OCI-LY1 (cell line): ENCODE data around the gene HOXA4.
A peak's percentile ranks its signal among the peaks of the same experiment; 100 is the strongest.

ENCODE experiments used
- H2AFZ ChIP-seq: fragments of 200-600 bp; sonication (generic), shearing (Covaris generic); 2 replicates; pipeline ENCODE4 v1.6.0; 2014; ENCODE audit warnings: antibody characterized with exemption, mild to moderate bottlenecking, low read length
- H3F3A ChIP-seq: fragments of 200-600 bp; sonication (generic), shearing (Covaris generic); 2 replicates; pipeline ENCODE4 v1.6.0; 2014; ENCODE audit warnings: mild to moderate bottlenecking, antibody characterized with exemption, low read length, moderate library complexity; ENCODE audit not compliant: insufficient read depth
- H3K27ac ChIP-seq: fragments of 200-600 bp; sonication (generic); 2 replicates; pipeline ENCODE4 v1.5.1; 2014; ENCODE audit warnings: low read length, mixed run types, mild to moderate bottlenecking, low read depth; ENCODE audit not compliant: poor library complexity, severe bottlenecking
- H3K27me3 ChIP-seq: fragments of 200-600 bp; sonication (generic); 2 replicates; pipeline ENCODE4 v1.6.0; 2014; ENCODE audit warnings: antibody characterized with exemption, mild to moderate bottlenecking, low read length, moderate library complexity; ENCODE audit not compliant: insufficient read depth
- H3K36me3 ChIP-seq: fragments of 200-600 bp; sonication (generic); 2 replicates; pipeline ENCODE4 v1.6.1; 2014; ENCODE audit warnings: mild to moderate bottlenecking, antibody characterized with exemption, low read length, moderate library complexity, mixed read lengths; ENCODE audit not compliant: insufficient read depth
- H3K4me1 ChIP-seq: fragments of 200-600 bp; sonication (generic); 2 replicates; pipeline ENCODE4 v1.5.1; 2014; ENCODE audit warnings: mild to moderate bottlenecking, low read length, moderate library complexity; ENCODE audit not compliant: insufficient read depth, severe bottlenecking
- H3K4me2 ChIP-seq: fragments of 200-600 bp; sonication (generic), shearing (Covaris generic); 2 replicates; pipeline ENCODE4 v1.6.1; 2014; ENCODE audit warnings: low read length
- H3K4me3 ChIP-seq: fragments of 200-600 bp; sonication (generic); 2 replicates; pipeline ENCODE4 v1.5.1; 2014; ENCODE audit warnings: low read length, low read depth, mild to moderate bottlenecking, mixed read lengths; ENCODE audit not compliant: poor library complexity, severe bottlenecking
- H3K79me2 ChIP-seq: fragments of 200-600 bp; shearing (Covaris generic); 2 replicates; pipeline ENCODE4 v1.6.1; 2016; ENCODE audit warnings: mixed run types, low read length, mixed read lengths; ENCODE audit not compliant: insufficient read depth
- H3K9ac ChIP-seq: fragments of 200-600 bp; sonication (generic), shearing (Covaris generic); 2 replicates; pipeline ENCODE4 v1.6.1; 2014; ENCODE audit warnings: mild to moderate bottlenecking, low read length, mixed read lengths
- H3K9me2 ChIP-seq: fragments of 200-600 bp; sonication (generic), shearing (Covaris generic); 2 replicates; pipeline ENCODE4 v1.6.1; 2014; ENCODE audit warnings: low read depth, mild to moderate bottlenecking, low read length, mixed read lengths
- H3K9me3 ChIP-seq: fragments of 200-600 bp; shearing (Covaris generic); 2 replicates; pipeline ENCODE4 v1.6.1; 2014; ENCODE audit warnings: low read length, mixed read lengths
- H4K20me1 ChIP-seq: fragments of 200-600 bp; sonication (generic), shearing (Covaris generic); 2 replicates; pipeline ENCODE4 v1.6.0; 2016; ENCODE audit warnings: mild to moderate bottlenecking, low read length; ENCODE audit not compliant: insufficient read depth
- EZH2 ChIP-seq: fragments of 200-600 bp; sonication (generic), shearing (Covaris generic); IDR thresholded peaks from 2 replicates; pipeline ENCODE4 v1.8.0; 2017; ENCODE audit warnings: borderline replicate concordance, mixed run types, mild to moderate bottlenecking, antibody characterized with exemption, low read length, moderate library complexity, mixed read lengths
- TF ChIP-seq, protein P1 (sequence below): fragments of 200-600 bp; sonication (generic), shearing (Covaris generic); IDR thresholded peaks from 2 replicates; pipeline ENCODE4 v1.5.1; 2017; ENCODE audit warnings: mild to moderate bottlenecking, antibody characterized with exemption, low read length, moderate library complexity, mixed read lengths

HOXA4 gene

DNA sequence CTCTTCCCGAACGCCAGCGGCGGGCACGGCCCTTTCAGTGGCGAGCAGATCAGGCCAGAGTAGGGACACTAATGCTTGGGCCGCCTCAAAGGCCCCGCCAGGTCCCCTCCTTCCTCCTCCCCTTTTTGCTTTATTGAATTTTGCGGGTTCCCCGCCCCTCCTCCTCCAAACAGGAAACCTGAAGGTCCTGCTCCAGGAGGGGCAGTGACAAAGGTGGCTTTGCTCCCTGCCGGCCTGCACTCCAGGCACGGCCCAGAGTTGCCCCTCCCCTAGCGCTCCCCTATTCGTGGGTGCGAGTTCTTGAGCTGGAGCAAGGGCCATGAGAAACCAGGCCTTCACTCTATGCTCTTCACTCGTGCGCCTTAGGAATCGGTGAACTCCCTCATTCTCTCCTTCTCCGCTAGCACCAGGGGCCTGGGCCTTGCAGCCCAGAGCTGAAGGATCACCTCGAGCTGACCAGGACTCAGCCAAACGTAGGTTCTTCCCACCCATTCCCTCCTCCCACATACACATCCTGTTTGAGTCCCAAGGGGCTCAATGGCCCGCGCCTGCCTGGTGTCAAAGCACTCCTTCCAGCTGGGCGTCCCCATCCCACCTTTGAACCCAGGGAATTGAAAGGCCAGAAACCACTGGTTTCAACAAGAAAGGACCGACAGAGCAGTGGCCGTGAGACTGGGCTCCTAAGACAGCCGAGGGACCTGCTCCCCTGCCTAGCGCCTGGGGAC is 17.6 kb upstream of the HOXA4 start:
- no peaks in the 10 kb centered on the region for H3K9me2 ChIP-seq
- no peak overlapping the region for H2AFZ ChIP-seq
- peak overlapping the region; percentile 58 for H3K4me3 ChIP-seq
- no peaks in the 10 kb centered on the region for H3F3A ChIP-seq
- H3K9me3 ChIP-seq: no peaks in the 10 kb centered on the region
- H3K27ac ChIP-seq: no peak overlapping the region
- no peaks in the 10 kb centered on the region for H4K20me1 ChIP-seq
- peak overlapping the region; percentile 91 for H3K4me2 ChIP-seq
- H3K9ac ChIP-seq: peak overlapping the region; percentile 42; the same call in 1 of the 2 replicates
- H3K4me1 ChIP-seq: peaks cover 64% of the 10 kb centered on the region
- H3K27me3 ChIP-seq: peaks cover 24% of the 10 kb centered on the region; the same call in 1 of the 2 replicates
- H3K79me2 ChIP-seq: no peaks in the 10 kb centered on the region
- no peaks in the 10 kb centered on the region for H3K36me3 ChIP-seq
- TF ChIP-seq EZH2: no peak
- TF ChIP-seq, protein P1, sequence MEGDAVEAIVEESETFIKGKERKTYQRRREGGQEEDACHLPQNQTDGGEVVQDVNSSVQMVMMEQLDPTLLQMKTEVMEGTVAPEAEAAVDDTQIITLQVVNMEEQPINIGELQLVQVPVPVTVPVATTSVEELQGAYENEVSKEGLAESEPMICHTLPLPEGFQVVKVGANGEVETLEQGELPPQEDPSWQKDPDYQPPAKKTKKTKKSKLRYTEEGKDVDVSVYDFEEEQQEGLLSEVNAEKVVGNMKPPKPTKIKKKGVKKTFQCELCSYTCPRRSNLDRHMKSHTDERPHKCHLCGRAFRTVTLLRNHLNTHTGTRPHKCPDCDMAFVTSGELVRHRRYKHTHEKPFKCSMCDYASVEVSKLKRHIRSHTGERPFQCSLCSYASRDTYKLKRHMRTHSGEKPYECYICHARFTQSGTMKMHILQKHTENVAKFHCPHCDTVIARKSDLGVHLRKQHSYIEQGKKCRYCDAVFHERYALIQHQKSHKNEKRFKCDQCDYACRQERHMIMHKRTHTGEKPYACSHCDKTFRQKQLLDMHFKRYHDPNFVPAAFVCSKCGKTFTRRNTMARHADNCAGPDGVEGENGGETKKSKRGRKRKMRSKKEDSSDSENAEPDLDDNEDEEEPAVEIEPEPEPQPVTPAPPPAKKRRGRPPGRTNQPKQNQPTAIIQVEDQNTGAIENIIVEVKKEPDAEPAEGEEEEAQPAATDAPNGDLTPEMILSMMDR: no peak

DNA sequence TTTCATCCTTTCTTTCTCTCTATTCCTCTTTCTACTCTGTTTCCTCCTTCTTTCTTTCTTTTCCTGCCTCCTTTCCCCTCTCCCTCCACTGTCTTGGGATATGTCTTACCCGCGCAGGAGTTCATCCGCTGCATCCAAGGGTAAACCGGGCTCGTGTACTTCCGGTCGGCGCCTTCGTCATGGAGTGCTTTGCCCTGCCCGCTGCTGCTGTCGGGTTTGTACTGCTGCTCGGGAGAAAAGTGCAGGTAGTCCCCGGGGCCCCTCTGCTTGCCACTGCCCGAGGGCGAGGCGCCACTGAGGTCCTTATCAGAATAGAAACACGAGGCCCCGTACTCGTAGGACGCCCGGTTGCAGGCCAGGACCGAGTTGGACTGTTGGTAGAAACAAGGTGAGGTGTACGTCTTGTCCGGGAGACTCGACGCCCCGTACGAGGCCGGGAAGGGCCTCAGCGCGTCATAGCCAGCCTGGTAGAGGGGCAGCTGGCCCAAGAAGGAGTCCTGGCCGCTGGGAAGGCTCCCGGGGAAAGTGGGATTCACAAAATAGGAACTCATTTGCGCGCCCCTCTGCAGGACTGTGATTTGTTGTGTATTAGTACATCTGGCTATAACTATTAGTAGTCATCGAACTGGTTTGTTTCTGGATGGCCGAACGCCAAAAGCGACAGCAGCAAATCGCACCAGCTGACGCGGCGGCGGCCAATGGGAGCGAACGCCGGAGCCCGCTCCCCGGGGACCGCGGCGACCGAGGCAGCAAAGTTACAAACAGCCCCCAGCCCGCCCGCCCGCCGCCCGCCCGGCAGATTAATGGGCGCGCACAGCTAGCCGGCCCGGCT is 16.9 kb upstream of the HOXA4 start, which contains the start of gene HOXA6:
Gene HOXA6 (minus strand): TSS at position 576 of the 832 bp plus-strand sequence. CDS start 25 bp downstream, at position 551.
- H3K36me3 ChIP-seq: no peaks in the 10 kb centered on the region
- H4K20me1 ChIP-seq: no peaks in the 10 kb centered on the region
- H3K9me2 ChIP-seq: no peaks in the 10 kb centered on the region
- no peak within 1 kb of the TSS for H3K27ac ChIP-seq
- no peaks in the 10 kb centered on the region for H3K9me3 ChIP-seq
- no peaks in the 10 kb centered on the region for H3K79me2 ChIP-seq
- TF ChIP-seq, protein P1: no peak
- TF ChIP-seq EZH2: 0 out of 2 replicates have a peak, but pooled peaks have one; percentile 95
- H3K27me3 ChIP-seq: peaks cover 20% of the 10 kb centered on the region; the same call in 1 of the 2 replicates
- H2AFZ ChIP-seq: no peak within 1 kb of the TSS
- peaks cover 68% of the 10 kb centered on the region for H3K4me1 ChIP-seq
- peak within 1 kb of the TSS; percentile 91 for H3K4me2 ChIP-seq
- no peaks in the 10 kb centered on the region for H3F3A ChIP-seq
- peak within 1 kb of the TSS; percentile 58 for H3K4me3 ChIP-seq
- H3K9ac ChIP-seq: peak within 1 kb of the TSS; percentile 42; the same call in 1 of the 2 replicates

DNA sequence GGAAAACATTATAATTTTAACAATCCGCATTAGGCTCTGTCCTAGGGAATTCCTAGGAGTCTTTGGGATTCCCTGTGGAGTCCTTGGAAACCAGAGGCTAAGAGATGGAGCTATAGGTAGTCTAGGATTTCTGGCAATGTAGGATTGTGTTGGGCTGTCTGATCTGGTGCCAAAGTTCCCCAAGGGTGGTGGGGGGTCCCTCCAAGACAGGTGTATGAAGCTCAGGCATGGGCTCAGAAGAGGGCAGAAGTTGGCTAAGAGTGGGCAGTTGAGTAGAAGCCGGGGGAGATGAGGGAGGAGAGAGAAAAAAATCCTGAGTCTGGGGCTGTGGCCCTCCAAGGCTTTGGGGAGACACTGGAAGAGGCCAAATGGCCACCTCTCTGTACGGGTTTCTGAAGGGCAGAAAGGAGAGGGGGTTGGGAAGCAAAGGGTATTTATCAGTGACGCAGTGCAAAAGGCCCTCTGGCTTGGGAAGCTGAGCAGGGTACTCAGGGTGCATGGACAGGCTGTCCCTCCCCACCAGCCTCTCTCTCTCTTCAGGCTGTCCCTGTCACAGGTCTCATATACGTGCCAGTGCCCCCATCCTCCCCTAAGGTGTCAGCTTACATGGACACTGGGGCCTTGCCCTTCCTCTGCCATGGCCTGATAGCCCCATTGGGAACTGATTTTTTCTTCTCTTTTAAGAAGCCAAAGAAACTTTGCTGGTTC is 16.1 kb upstream of the HOXA4 start:
- H3K27ac ChIP-seq: no peak overlapping the region
- peak overlapping the region; percentile 91; the same call in 1 of the 2 replicates for H3K4me2 ChIP-seq
- H3F3A ChIP-seq: no peaks in the 10 kb centered on the region
- H2AFZ ChIP-seq: no peak overlapping the region
- no peak overlapping the region for H3K4me3 ChIP-seq
- no peaks in the 10 kb centered on the region for H3K79me2 ChIP-seq
- no peaks in the 10 kb centered on the region for H3K36me3 ChIP-seq
- H3K9me2 ChIP-seq: no peaks in the 10 kb centered on the region
- H3K9me3 ChIP-seq: no peaks in the 10 kb centered on the region
- peaks cover 65% of the 10 kb centered on the region for H3K4me1 ChIP-seq
- no peak for TF ChIP-seq EZH2
- TF ChIP-seq, protein P1: no peak
- peaks cover 16% of the 10 kb centered on the region; the same call in 1 of the 2 replicates for H3K27me3 ChIP-seq
- H3K9ac ChIP-seq: no peak overlapping the region
- H4K20me1 ChIP-seq: no peaks in the 10 kb centered on the region
